Panc1 (cell line): ENCODE results near the gene ZNF830.

Source experiments
- POLR2AphosphoS5 ChIP-seq: IDR thresholded peaks from 2 replicates; pipeline ENCODE4 v1.6.1; 2012; ENCODE audit warnings: mild to moderate bottlenecking, low read depth, low read length, moderate library complexity
- TF ChIP-seq, protein P1 (sequence below): fragments of 450-650 bp; IDR thresholded peaks from 2 replicates; pipeline ENCODE4 v1.5.1; 2017; ENCODE audit warnings: mild to moderate bottlenecking

DNA sequence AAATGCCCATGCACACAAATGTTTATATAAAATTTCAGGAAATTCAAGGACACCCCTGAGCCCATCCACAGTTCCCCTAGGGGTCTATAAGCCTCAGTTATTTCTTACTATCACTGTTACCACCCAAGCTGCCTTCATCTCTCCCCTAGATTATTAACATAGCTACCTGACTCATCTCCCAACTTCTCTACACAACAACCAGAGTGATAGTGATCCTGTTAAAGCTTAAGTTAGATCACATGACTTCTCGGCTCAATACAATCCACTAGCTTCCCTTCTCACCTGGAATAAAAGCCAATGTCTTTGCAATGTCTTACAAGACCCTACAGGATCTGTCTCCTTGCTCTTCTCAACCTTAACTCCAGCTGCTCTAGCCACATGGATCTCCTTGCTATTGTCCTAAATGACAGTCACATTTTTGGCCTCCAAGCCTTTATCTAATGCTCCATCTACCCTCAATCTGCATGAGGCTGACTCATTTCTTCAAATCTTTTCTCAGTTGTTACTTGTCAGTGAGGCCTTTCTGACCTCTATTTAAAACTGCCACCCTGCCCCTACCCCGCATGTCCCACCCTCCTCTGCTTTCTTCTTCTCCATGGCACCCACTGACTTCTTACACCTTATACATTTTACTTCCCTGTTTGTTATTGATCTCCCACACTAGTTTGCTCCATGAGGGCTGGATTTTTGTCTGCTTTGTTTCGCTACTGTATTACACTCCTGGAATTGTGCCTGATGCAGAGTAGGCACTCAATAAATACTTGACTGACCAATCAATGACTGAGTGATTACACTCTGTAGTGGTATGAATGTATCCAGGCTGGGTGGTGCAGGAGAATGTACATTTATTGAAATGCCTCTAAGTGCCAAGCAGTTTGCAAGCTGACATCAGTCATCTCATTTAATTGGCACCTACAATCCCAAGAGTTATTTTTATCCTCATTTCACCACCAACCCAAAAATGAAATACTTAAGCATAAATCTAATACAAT lies 13.8 kb downstream of the ZNF830 start:
- TF ChIP-seq, protein P1, sequence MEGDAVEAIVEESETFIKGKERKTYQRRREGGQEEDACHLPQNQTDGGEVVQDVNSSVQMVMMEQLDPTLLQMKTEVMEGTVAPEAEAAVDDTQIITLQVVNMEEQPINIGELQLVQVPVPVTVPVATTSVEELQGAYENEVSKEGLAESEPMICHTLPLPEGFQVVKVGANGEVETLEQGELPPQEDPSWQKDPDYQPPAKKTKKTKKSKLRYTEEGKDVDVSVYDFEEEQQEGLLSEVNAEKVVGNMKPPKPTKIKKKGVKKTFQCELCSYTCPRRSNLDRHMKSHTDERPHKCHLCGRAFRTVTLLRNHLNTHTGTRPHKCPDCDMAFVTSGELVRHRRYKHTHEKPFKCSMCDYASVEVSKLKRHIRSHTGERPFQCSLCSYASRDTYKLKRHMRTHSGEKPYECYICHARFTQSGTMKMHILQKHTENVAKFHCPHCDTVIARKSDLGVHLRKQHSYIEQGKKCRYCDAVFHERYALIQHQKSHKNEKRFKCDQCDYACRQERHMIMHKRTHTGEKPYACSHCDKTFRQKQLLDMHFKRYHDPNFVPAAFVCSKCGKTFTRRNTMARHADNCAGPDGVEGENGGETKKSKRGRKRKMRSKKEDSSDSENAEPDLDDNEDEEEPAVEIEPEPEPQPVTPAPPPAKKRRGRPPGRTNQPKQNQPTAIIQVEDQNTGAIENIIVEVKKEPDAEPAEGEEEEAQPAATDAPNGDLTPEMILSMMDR: no peak
- no peak for TF ChIP-seq POLR2AphosphoS5
